H1 (cell line): ENCODE results near the gene LEFTY1. TPM values are rescaled to one million over a fixed set of nuclear protein-coding genes. Genes with fewer than 3 reads are reported as not detected.

ENCODE experiments used
- CHD7 ChIP-seq: fragments of 300-600 bp; sonication (generic); IDR thresholded peaks from 2 replicates; pipeline ENCODE4 v1.7.1; 2012; ENCODE audit warnings: low read length, moderate library complexity, mild to moderate bottlenecking, inconsistent platforms; ENCODE audit not compliant: insufficient replicate concordance
- polyA plus RNA-seq, 7 experiments: library from polyadenylated mRNA; depleted of rRNA in 3 of 7; stranded (reverse) in 5 of 7; unstranded in 2 of 7; fragments of >200 nt in 5 of 7; fragments of 200-250 nt in 2 of 7; gene quantifications; 1 replicate in 5 of 7; 2 replicates in 1 of 7; 4 replicates in 1 of 7; pipeline versions ENCODE4 v1.2.1 to v1.2.3, GENCODE V29; 2011 to 2013; ENCODE audit warnings: missing spikeins in 2 of 7, mixed read lengths in 2 of 7
- total RNA-seq: library from RNA; stranded (reverse); fragmentation: NEBNext Ultra II Directional; extraction: Animal tissue kit (Norgen Biotek cat#: 25700); gene quantifications from 2 replicates; pipeline ENCODE4 v1.2.1, GENCODE V29; 2021

The LEFTY1 gene
- total and polyA plus RNA-seq, 2 of the 8 experiments (the other 6 are each of a cell fraction or from before 2014, with no cell fraction given) = 4.5 to 11.7 TPM

GRCh38 chr1:225862581-225862950 is 26.4 kb downstream of the LEFTY1 start (continued):
- no peak for TF ChIP-seq CHD7
